ENCODE results near the gene PRKD2. TPM values are rescaled to one million over a fixed set of nuclear protein-coding genes. Genes with fewer than 3 reads are reported as not detected.

Gene PRKD2
- polyA plus RNA-seq, 3 donors = 6.5 to 46.9 (median 8.1) TPM

GRCh38 chr19:46634045-46634655, 82.8 kb downstream of the PRKD2 start:
- Histone ChIP-seq H4K20me1 (ENCODE audit: insufficient read depth, low read length) (no peaks in the 10 kb centered on the region), H2AFZ (ENCODE audit: insufficient read depth, low read depth, low read length, poor library complexity, severe bottlenecking) (peak overlapping the region; percentile 55), H3K79me2 (ENCODE audit: insufficient read depth, low read length) (no peaks in the 10 kb centered on the region), H3K27ac (ENCODE audit: low read depth in 1 of 2, low read length in 2 of 2) (peak overlapping the region in 1 of 2 donors; percentile 66), H3K4me2 (replicated peaks; ENCODE audit: extremely low read depth, low read length, poor library complexity, severe bottlenecking) (peak overlapping the region; percentile 69), H3K4me1 (ENCODE audit: control insufficient read depth in 1 of 2, insufficient read depth in 2 of 2, low read length in 2 of 2) (peaks cover 39 to 48% of the 10 kb centered on the region in 2 donors), H3K9me3 (replicated peaks in 1 of 2; ENCODE audit: control insufficient read depth in 1 of 2, insufficient read depth in 1 of 2, low read length in 2 of 2) (no peaks in the 10 kb centered on the region), H3K4me3 (replicated peaks in 1 of 3; ENCODE audit: low read depth in 2 of 3, low read length in 3 of 3) (peak overlapping the region in 1 of 3 experiments; percentile 68), H3K36me3 (replicated peaks in 1 of 2; ENCODE audit: control insufficient read depth in 1 of 2, insufficient read depth in 2 of 2, low read length in 2 of 2) (no peaks in the 10 kb centered on the region), H3K9ac (ENCODE audit: insufficient read depth, low read length, poor library complexity, severe bottlenecking) (peak overlapping the region; percentile 15), H3K27me3 (ENCODE audit: control insufficient read depth in 2 of 2, insufficient read depth in 2 of 2, low read length in 2 of 2) (peaks cover 15 to 61% of the 10 kb centered on the region in 2 donors)
- 0% methylated on average over 30 of the region's 38 CpGs for WGBS (ENCODE audit: insufficient coverage)
- peaks cover 37 to 38% (median 38%) of the 10 kb centered on the region in 3 donors for H3K27me3 Mint-ChIP-seq (ENCODE audit: low read depth in 3 of 3)
- DNase-seq = peak; percentile 84 to 96 (median 91)
- intact Hi-C loops (cut with micrococcal nuclease) = loop anchor here in 1 of 2 donors (1.0 kb wide), 1 partner anchor 27 kb away; the partner anchor contains the start of gene DACT3
- no peak for TF ChIP-seq CTCF (IDR thresholded peaks at IDR 0.05)
- H3K36me3 Mint-ChIP-seq = peaks cover 0 to 3% of the 10 kb centered on the region in 2 donors
- peaks cover 0 to 3% (median 0%) of the 10 kb centered on the region in 7 donors for H3K9me3 Mint-ChIP-seq
- H3K4me3 Mint-ChIP-seq = peak overlapping the region; percentile 34 to 75
- H3K4me1 Mint-ChIP-seq = peaks cover 33% of the 10 kb centered on the region
- H3K27ac Mint-ChIP-seq = peak overlapping the region; percentile 5 to 89 (median 73)

- Histone ChIP-seq H3K4me3 (replicated peaks in 1 of 3; ENCODE audit: low read depth in 2 of 3, low read length in 3 of 3) (no peak overlapping the region), H3K27me3 (ENCODE audit: control insufficient read depth in 2 of 2, insufficient read depth in 2 of 2, low read length in 2 of 2) (peaks cover 13 to 52% of the 10 kb centered on the region in 2 donors), H2AFZ (ENCODE audit: insufficient read depth, low read depth, low read length, poor library complexity, severe bottlenecking) (no peak overlapping the region), H3K36me3 (replicated peaks in 1 of 2; ENCODE audit: control insufficient read depth in 1 of 2, insufficient read depth in 2 of 2, low read length in 2 of 2) (no peaks in the 10 kb centered on the region), H3K4me1 (ENCODE audit: control insufficient read depth in 1 of 2, insufficient read depth in 2 of 2, low read length in 2 of 2) (peaks cover 29 to 38% of the 10 kb centered on the region in 2 donors), H3K79me2 (ENCODE audit: insufficient read depth, low read length) (no peaks in the 10 kb centered on the region), H3K27ac (ENCODE audit: low read depth in 1 of 2, low read length in 2 of 2) (no peak overlapping the region), H3K9me3 (replicated peaks in 1 of 2; ENCODE audit: control insufficient read depth in 1 of 2, insufficient read depth in 1 of 2, low read length in 2 of 2) (no peaks in the 10 kb centered on the region), H3K4me2 (replicated peaks; ENCODE audit: extremely low read depth, low read length, poor library complexity, severe bottlenecking) (peak overlapping the region; percentile 69), H4K20me1 (ENCODE audit: insufficient read depth, low read length) (no peaks in the 10 kb centered on the region), H3K9ac (ENCODE audit: insufficient read depth, low read length, poor library complexity, severe bottlenecking) (no peak overlapping the region)
- Mint-ChIP-seq H3K4me3 (peak overlapping the region in 1 of 2 donors; percentile 75), H3K9me3 (peaks cover 0 to 3% (median 0%) of the 10 kb centered on the region in 7 donors), H3K27me3 (ENCODE audit: low read depth in 3 of 3) (peaks cover 37 to 43% (median 40%) of the 10 kb centered on the region in 3 donors), H3K4me1 (peaks cover 37% of the 10 kb centered on the region), H3K27ac (peak overlapping the region in 5 of 7 donors; percentile 50 to 89 (median 74)), H3K36me3 (peaks cover 0 to 3% of the 10 kb centered on the region in 2 donors)
- intact Hi-C loops (cut with micrococcal nuclease) = no loop called here
- WGBS (ENCODE audit: insufficient coverage) = 95% methylated on average over 2 of the region's 3 CpGs
- DNase-seq = no peak
- no peak for TF ChIP-seq CTCF (IDR thresholded peaks at IDR 0.05)
Measured at GRCh38 chr19:46633130-46633529, 83.8 kb downstream of the PRKD2 start.
